HUES6 (cell line): ENCODE results near the gene CDC42BPA.

Experiments
- H3K27ac ChIP-seq: 2 replicates; pipeline ENCODE4 v1.7.0; 2013; ENCODE audit warnings: low read depth, mild to moderate bottlenecking, low read length, inconsistent platforms
- H3K27me3 ChIP-seq: 2 replicates; pipeline ENCODE4 v1.6.1; 2013; ENCODE audit warnings: low read length; ENCODE audit not compliant: control insufficient read depth, insufficient read depth
- H3K36me3 ChIP-seq: 2 replicates; pipeline ENCODE4 v1.6.1; 2013; ENCODE audit warnings: low read length; ENCODE audit not compliant: control insufficient read depth, insufficient read depth
- H3K4me1 ChIP-seq: 2 replicates; pipeline ENCODE4 v1.6.1; 2013; ENCODE audit warnings: low read length; ENCODE audit not compliant: control insufficient read depth, insufficient read depth
- H3K4me3 ChIP-seq: 2 replicates; pipeline ENCODE4 v1.5.1; 2013; ENCODE audit warnings: low read depth, low read length
- H3K9ac ChIP-seq: one replicate; pipeline ENCODE4 v1.6.1; 2013; ENCODE audit warnings: mild to moderate bottlenecking, low read length
- H3K9me3 ChIP-seq: 2 replicates; pipeline ENCODE4 v1.6.1; 2013; ENCODE audit warnings: low read depth, low read length; ENCODE audit not compliant: control insufficient read depth, insufficient read depth

Gene CDC42BPA

DNA sequence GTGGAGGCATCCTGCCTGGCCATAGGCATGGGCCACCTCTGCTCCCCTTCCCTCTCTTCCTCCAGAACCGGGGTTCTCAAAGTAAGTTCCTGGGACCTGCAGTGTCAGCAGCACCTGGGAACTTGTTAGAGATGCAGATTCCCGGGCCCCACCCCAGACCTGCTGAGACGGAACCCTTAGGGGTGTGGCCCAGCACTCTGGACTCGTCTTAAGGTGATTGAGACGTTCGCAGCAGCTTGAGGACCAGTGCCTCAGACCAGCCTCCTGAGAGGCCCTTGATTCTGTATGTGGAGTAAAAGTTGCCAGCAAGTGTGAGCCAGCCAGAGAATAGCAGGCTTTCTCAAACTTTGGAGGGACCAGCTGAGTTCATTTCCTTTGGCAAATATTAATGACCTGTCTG lies 364.0 kb downstream of the CDC42BPA start:
- Histone ChIP-seq H3K27ac (no peak overlapping the region), H3K9me3 (peaks cover 14% of the 10 kb centered on the region; the same call in 1 of the 2 replicates), H3K9ac (no peak overlapping the region), H3K27me3 (no peaks in the 10 kb centered on the region), H3K36me3 (no peaks in the 10 kb centered on the region), H3K4me3 (no peak overlapping the region), H3K4me1 (no peaks in the 10 kb centered on the region)

DNA sequence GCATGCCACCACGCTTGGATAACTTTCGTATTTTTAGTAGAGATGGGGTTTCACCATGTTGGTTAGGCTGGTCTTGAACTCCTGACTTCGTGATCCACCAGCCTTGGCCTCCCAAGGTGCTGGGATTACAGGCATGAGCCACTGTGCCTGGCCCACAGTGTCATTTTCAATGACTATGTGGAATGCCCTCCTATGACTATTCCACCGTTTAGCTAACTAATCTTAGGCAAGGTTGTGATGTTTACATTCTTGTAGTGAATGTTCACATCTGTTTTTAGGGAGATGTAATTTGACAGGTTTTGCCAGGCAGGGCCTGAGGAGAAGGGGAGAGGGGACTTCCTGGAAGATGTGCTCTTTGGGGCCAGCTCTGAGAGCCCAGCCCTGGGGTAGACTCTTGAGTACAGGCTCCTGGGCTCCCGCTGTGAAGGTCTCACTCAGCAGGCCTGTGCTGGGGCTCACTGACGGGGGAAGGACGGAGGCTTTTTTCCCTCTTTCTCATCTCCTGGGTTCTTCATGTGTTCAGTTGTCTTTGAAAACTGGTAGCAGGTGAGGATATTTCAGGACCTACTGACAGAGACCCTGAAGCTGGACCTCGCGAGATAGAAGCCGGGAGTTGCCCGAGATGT lies 365.0 kb downstream of the CDC42BPA start:
- Histone ChIP-seq H3K36me3 (no peaks in the 10 kb centered on the region), H3K27ac (no peak overlapping the region), H3K9me3 (peaks cover 14% of the 10 kb centered on the region; the same call in 1 of the 2 replicates), H3K9ac (no peak overlapping the region), H3K4me1 (no peaks in the 10 kb centered on the region), H3K4me3 (no peak overlapping the region), H3K27me3 (no peaks in the 10 kb centered on the region)

DNA sequence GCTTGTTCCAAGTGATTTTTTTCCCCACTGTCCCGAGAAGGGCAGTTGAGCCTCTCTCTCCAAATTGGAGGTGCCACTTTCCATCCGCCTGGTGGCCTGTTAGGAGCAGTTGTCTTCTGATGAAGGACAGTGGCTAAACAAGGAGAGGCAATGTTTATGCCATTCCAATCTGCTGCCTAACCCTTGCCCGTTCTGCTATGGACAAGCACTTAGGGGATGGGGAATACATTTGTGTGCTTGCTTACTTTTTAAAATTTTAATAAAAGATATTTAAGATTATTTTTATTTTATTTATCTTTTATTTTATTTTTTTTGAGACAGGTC lies 366.2 kb downstream of the CDC42BPA start:
- no peaks in the 10 kb centered on the region for H3K36me3 ChIP-seq
- no peak overlapping the region for H3K9ac ChIP-seq
- H3K4me3 ChIP-seq: no peak overlapping the region
- H3K27me3 ChIP-seq: no peaks in the 10 kb centered on the region
- peaks cover 19% of the 10 kb centered on the region; the same call in 1 of the 2 replicates for H3K9me3 ChIP-seq
- no peaks in the 10 kb centered on the region for H3K4me1 ChIP-seq
- no peak overlapping the region for H3K27ac ChIP-seq

DNA sequence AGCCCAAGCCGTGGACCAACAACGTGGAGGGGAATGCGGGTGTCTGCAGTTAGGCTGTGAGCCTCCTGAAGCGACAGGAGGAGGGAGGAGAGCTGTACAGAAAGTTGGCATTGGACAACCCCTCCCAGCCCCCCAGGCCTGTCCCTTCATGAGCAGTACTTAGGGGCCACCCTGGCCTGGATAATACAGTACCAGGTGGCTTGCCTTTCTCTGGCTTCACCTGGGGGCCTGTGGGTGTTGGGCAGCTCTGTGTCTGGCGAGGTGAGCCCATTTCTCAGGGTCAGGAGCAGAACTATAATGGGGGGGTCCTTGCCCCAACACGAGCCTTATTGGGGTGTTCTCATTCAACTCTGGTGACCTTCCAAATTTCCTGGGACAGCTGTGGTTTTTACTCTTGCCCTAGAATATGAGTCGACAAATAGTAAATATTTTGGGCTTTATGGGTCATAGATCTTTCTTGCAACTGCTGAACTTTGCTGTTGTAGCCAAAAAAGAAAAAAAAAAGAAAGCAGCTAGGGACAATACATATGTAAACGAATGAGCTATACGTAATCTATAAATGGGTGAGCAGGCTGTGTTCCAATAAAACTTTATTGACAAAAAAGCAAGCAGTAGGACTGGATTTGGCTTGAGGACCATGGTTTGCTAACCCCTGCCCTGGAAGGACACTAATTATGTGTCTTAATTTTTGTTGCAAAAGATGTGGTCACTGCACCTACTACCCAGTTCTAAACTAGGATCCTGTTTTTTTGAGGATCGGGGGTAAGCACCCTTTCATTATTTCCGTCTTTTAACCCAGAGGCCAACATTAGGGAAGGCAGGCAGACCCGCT lies 366.8 kb downstream of the CDC42BPA start:
- Histone ChIP-seq H3K27me3 (no peaks in the 10 kb centered on the region), H3K4me3 (no peak overlapping the region), H3K27ac (no peak overlapping the region), H3K36me3 (no peaks in the 10 kb centered on the region), H3K9ac (no peak overlapping the region), H3K4me1 (no peaks in the 10 kb centered on the region), H3K9me3 (peaks cover 19% of the 10 kb centered on the region; the same call in 1 of the 2 replicates)

DNA sequence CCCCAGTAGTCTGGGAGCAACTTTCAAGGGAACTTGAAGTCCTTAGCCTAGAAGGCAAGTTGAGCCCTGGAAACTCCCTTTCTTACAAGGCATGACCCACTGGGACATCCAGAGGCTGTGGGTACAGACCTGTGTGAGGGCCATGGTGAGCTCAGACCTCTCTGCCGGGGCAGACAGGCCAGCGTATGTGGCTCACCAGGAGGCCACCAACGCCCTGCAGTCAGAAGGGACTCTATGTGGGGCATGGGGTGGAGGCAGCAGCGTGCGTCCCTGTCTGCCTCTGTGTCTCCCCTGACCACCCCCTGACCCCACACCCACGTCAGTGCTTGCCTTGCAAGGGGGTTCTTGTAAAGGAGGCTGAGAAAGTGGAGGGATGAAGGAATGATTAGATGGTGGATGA lies 367.4 kb downstream of the CDC42BPA start:
- Histone ChIP-seq H3K27me3 (no peaks in the 10 kb centered on the region), H3K4me3 (no peak overlapping the region), H3K27ac (no peak overlapping the region), H3K4me1 (0 out of 2 replicates have a peak, but pooled peaks cover under 1% of the 10 kb centered on the region), H3K9ac (no peak overlapping the region), H3K9me3 (peaks cover 16% of the 10 kb centered on the region; the same call in 1 of the 2 replicates), H3K36me3 (no peaks in the 10 kb centered on the region)

DNA sequence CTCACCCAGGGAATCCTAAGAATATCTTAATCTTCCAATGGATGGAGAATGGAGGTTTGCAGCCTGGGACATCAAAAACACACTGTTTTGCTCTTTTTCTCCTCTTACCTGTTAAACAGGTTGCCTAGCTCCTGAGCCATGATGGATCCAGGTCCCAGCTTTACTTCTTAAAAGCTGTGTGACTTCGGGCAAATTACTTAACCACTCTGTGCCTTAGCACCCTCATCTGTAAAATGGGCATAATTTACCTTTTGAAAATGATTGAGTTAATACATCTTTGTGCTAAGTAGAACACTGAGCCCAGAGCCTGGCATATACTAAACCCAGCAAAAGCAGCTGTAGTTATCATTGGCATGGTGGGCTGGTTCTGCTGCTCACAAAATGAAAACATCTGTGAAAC lies 368.0 kb downstream of the CDC42BPA start:
- H3K9ac ChIP-seq: no peak overlapping the region
- no peak overlapping the region for H3K27ac ChIP-seq
- H3K9me3 ChIP-seq: peaks cover 13% of the 10 kb centered on the region; the same call in 1 of the 2 replicates
- H3K27me3 ChIP-seq: no peaks in the 10 kb centered on the region
- no peaks in the 10 kb centered on the region for H3K36me3 ChIP-seq
- no peak overlapping the region for H3K4me3 ChIP-seq
- H3K4me1 ChIP-seq: peaks cover 6% of the 10 kb centered on the region

DNA sequence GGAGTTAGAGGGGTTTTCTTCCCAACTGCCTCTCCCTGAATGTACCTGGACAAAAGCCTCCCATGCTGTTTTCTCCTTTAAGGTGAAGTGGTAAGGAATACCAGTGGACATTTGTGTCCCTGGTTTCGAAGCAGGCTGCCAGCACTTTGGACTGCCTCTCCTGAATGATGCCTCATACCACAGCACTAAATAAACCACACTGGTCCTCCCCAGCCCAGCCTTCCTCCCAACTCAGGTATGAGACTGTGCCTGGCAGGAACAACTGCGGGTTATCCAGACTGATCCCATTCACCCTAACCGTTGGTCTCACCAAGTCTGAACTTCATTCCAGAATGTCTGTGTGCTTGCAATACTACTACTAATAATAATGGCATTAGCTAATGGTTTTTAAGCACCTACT lies 368.9 kb downstream of the CDC42BPA start:
- H3K27me3 ChIP-seq: no peaks in the 10 kb centered on the region
- no peaks in the 10 kb centered on the region for H3K36me3 ChIP-seq
- H3K9ac ChIP-seq: no peak overlapping the region
- H3K4me1 ChIP-seq: peaks cover 15% of the 10 kb centered on the region
- peaks cover 5% of the 10 kb centered on the region; the same call in 1 of the 2 replicates for H3K9me3 ChIP-seq
- H3K27ac ChIP-seq: no peak overlapping the region
- no peak overlapping the region for H3K4me3 ChIP-seq

DNA sequence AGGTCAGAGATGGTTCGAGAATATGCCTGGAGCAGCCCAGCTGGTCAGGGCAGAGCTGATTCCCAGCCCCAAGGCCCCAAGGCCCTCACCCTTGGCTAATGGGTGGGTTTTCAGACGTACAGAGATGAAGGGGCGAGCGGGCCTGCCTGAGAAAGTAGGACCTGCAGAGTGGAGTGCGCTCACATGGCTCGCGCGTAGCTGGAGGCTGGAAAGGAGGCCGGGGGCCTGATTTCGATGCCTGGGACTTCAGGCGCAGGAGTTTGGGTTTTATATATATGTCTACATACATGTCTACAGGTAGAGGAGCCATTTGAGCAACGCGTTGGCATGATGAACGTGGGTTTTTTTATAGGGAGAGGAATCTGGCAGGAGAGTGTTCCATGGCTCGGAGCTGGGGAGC lies 369.3 kb downstream of the CDC42BPA start:
- Histone ChIP-seq H3K9ac (no peak overlapping the region), H3K36me3 (no peaks in the 10 kb centered on the region), H3K9me3 (peaks cover 5% of the 10 kb centered on the region; the same call in 1 of the 2 replicates), H3K27ac (no peak overlapping the region), H3K4me3 (no peak overlapping the region), H3K27me3 (no peaks in the 10 kb centered on the region), H3K4me1 (peaks cover 18% of the 10 kb centered on the region)

DNA sequence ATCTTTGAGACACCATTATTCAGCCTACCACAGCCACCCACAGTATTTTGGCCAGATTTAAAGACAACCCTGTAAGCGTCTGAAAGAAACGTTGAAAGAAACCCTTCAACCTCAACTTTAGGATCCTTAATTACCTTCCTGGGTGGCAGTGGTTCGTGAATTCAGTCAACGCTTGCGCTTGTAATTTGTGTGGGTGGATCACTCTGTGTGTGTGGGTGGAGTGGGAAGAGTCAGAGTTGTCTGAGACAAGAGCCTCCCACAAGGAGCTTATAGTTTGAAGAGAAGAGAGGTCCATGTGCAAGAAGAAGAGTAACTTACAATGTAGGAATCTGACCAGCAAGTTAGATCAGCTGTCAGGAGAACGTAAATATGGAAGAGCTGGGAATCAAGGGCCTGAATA lies 369.8 kb downstream of the CDC42BPA start:
- Histone ChIP-seq H3K27me3 (no peaks in the 10 kb centered on the region), H3K36me3 (no peaks in the 10 kb centered on the region), H3K27ac (no peak overlapping the region), H3K4me1 (peaks cover 20% of the 10 kb centered on the region), H3K9ac (no peak overlapping the region), H3K9me3 (peaks cover 5% of the 10 kb centered on the region; the same call in 1 of the 2 replicates), H3K4me3 (no peak overlapping the region)

DNA sequence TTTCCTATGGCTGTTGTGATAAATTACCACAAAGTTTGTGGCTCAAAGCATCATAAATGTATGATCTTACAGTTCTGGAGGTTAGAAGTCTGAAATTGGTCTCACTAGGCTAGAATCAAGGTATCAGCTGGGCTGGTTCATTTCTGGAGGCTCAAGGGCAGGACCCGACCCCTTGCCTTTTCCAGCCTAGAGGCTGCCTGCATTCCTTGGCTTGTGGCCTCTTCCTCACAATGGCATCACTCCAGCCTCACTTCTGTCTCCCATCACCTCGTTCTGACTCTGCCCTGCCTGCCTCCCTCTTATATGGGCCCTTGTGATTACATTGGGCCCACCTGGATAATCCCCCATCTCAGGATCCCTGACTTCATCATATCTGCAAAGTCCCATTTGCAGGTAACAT lies 370.2 kb downstream of the CDC42BPA start:
- Histone ChIP-seq H3K27ac (no peak overlapping the region), H3K4me1 (peaks cover 20% of the 10 kb centered on the region), H3K9ac (no peak overlapping the region), H3K27me3 (no peaks in the 10 kb centered on the region), H3K9me3 (peaks cover 5% of the 10 kb centered on the region; the same call in 1 of the 2 replicates), H3K4me3 (no peak overlapping the region), H3K36me3 (no peaks in the 10 kb centered on the region)

DNA sequence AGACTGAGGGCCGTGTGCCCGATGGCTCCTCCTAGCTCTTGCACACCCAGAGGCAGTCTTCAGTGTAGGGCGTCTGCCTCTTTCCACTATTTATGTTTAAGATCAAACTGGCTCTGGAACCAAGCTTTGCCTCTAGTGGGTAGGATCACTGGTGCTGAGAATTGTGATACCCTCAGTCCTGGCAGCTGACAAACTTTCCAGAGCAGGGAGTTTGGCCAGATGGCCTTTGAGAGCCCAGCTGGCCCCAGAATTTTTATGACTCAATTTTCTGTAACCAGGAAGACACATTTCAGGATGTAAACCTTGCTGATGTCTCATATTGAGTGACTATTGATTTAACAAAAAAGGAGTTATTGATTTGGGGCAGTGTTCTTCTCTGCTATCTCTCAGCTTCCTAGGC lies 371.5 kb downstream of the CDC42BPA start:
- no peak overlapping the region for H3K9ac ChIP-seq
- H3K4me1 ChIP-seq: peaks cover 23% of the 10 kb centered on the region

More for the DNA sequence above, 371.5 kb downstream of the CDC42BPA start:
- Histone ChIP-seq H3K36me3 (no peaks in the 10 kb centered on the region), H3K27ac (no peak overlapping the region), H3K9me3 (peaks cover 5% of the 10 kb centered on the region; the same call in 1 of the 2 replicates), H3K27me3 (no peaks in the 10 kb centered on the region), H3K4me3 (no peak overlapping the region)
